ENCODE measurements around the gene RNF41. TPM values are rescaled to one million over a fixed set of nuclear protein-coding genes. Genes with fewer than 3 reads are reported as not detected.

The RNF41 gene
- total and polyA plus RNA-seq, 2 of the 13 experiments (the other 11 are each of a cell fraction or from before 2014, with no cell fraction given), result 27.1 to 39.4 TPM

GRCh38 chr12:56224102-56224701 lies 2.5 kb upstream of the RNF41 start, which contains the start of gene NABP2 (continued):
- TF ChIP-seq, protein P1, sequence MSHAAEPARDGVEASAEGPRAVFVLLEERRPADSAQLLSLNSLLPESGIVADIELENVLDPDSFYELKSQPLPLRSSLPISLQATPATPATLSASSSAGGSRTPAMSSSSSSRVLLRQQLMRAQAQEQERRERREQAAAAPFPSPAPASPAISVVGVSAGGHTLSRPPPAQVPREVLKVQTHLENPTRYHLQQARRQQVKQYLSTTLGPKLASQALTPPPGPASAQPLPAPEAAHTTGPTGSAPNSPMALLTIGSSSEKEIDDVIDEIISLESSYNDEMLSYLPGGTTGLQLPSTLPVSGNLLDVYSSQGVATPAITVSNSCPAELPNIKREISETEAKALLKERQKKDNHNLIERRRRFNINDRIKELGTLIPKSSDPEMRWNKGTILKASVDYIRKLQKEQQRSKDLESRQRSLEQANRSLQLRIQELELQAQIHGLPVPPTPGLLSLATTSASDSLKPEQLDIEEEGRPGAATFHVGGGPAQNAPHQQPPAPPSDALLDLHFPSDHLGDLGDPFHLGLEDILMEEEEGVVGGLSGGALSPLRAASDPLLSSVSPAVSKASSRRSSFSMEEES (CRISPR knock-in tag; IDR thresholded peaks at IDR 0.05), result peak; percentile 44; the same call in 1 of the 2 replicates
- TF ChIP-seq ZNF724P (CRISPR knock-in tag; IDR thresholded peaks at IDR 0.05; ENCODE audit: borderline replicate concordance), result peak; percentile 43; the same call in 1 of the 2 replicates
- 0 out of 2 replicates have a peak, but pooled peaks have one; percentile 66 for TF ChIP-seq RNF2 (conservative IDR thresholded peaks at IDR 0.05; ENCODE audit: low read depth)
- TF ChIP-seq ARID2 (CRISPR knock-in tag; IDR thresholded peaks at IDR 0.05; ENCODE audit: borderline replicate concordance), result no peak
- 0 out of 2 replicates have a peak, but pooled peaks have one; percentile 28 for TF ChIP-seq SOX5 (CRISPR knock-in tag; IDR thresholded peaks at IDR 0.05; ENCODE audit: borderline replicate concordance)
- TF ChIP-seq GFI1 (CRISPR knock-in tag; IDR thresholded peaks at IDR 0.05; ENCODE audit: borderline replicate concordance), result 0 out of 2 replicates have a peak, but pooled peaks have one; percentile 31
- peak; percentile 74; the same call in 1 of the 2 replicates for TF ChIP-seq ZNF567 (CRISPR knock-in tag; IDR thresholded peaks at IDR 0.05; ENCODE audit: borderline replicate concordance)
- peak; percentile 89 for TF ChIP-seq ELF3 (CRISPR knock-in tag; IDR thresholded peaks at IDR 0.05)
- peak; percentile 77; the same call in 1 of the 2 replicates for TF ChIP-seq SIN3A (IDR thresholded peaks at IDR 0.05; ENCODE audit: borderline replicate concordance, low read depth, low read length)
- peak; percentile 28; the same call in 1 of the 2 replicates for TF ChIP-seq NR2C2 (CRISPR knock-in tag; IDR thresholded peaks at IDR 0.05; ENCODE audit: borderline replicate concordance)
- TF ChIP-seq ZNF83 (CRISPR knock-in tag; IDR thresholded peaks at IDR 0.05; ENCODE audit: borderline replicate concordance), result no peak
- TF ChIP-seq SMAD1 (CRISPR knock-in tag; IDR thresholded peaks at IDR 0.05; ENCODE audit: borderline replicate concordance, low read depth), result no peak
- 0 out of 2 replicates have a peak, but pooled peaks have one; percentile 18 for TF ChIP-seq ZBTB8A (CRISPR knock-in tag; IDR thresholded peaks at IDR 0.05; ENCODE audit: borderline replicate concordance, low read depth)
- 0 out of 2 replicates have a peak, but pooled peaks have one; percentile 13 for TF ChIP-seq ZBTB38 (CRISPR knock-in tag; IDR thresholded peaks at IDR 0.05)
- TF ChIP-seq STAG1 (CRISPR knock-in tag; IDR thresholded peaks at IDR 0.05), result peak; percentile 45
- TF ChIP-seq ZNF788 (CRISPR knock-in tag; IDR thresholded peaks at IDR 0.05; ENCODE audit: borderline replicate concordance), result peak; percentile 84; the same call in 1 of the 2 replicates
- TF ChIP-seq NR2F1 (CRISPR knock-in tag; IDR thresholded peaks at IDR 0.05), result no peak
- 0 out of 2 replicates have a peak, but pooled peaks have one; percentile 44 for TF ChIP-seq ZMYM2 (CRISPR knock-in tag; IDR thresholded peaks at IDR 0.05)
- no peak for TF ChIP-seq ZNF414 (CRISPR knock-in tag; IDR thresholded peaks at IDR 0.05)
- peak; percentile 84 for TF ChIP-seq HDAC1 (CRISPR knock-in tag; IDR thresholded peaks at IDR 0.05)
- TF ChIP-seq ZNF263 (CRISPR knock-in tag; IDR thresholded peaks at IDR 0.05), result 0 out of 2 replicates have a peak, but pooled peaks have one; percentile 13
- peak; percentile 58; the same call in 1 of the 2 replicates for TF ChIP-seq MAZ (IDR thresholded peaks at IDR 0.05; ENCODE audit: borderline replicate concordance, low read depth, low read length)
- peak; percentile 76 for TF ChIP-seq MAZ (CRISPR knock-in tag; IDR thresholded peaks at IDR 0.05; ENCODE audit: low read depth)
- TF ChIP-seq YY1 (IDR thresholded peaks at IDR 0.05; ENCODE audit: insufficient read depth, insufficient replicate concordance, low read depth, low read length), result peak; percentile 78
- 0 out of 2 replicates have a peak, but pooled peaks have one; percentile 20 for TF ChIP-seq ZNF136 (CRISPR knock-in tag; IDR thresholded peaks at IDR 0.05; ENCODE audit: low read depth)
- TF ChIP-seq ZNF33A (CRISPR knock-in tag; IDR thresholded peaks at IDR 0.05; ENCODE audit: borderline replicate concordance), result 0 out of 2 replicates have a peak, but pooled peaks have one; percentile 72
- TF ChIP-seq SMC3 (IDR thresholded peaks at IDR 0.05; ENCODE audit: low read length), result peak; percentile 46
- TF ChIP-seq NFIC (IDR thresholded peaks at IDR 0.05; ENCODE audit: low read length), result no peak
- peak; percentile 85 for TF ChIP-seq ETV5 (CRISPR knock-in tag; IDR thresholded peaks at IDR 0.05; ENCODE audit: borderline replicate concordance)

All from HepG2 (cell line).